Esophagus squamous epithelium (tissue), 4 donors: ENCODE data around the gene FAM9C.

Source experiments
- CTCF ChIP-seq, 6 experiments: fragments of 450-650 bp in 4 of 6; fragments of 200-600 bp in 2 of 6; sonication (generic) in 2 of 6; IDR thresholded peaks; one replicate each; pipeline ENCODE4 v1.5.1; 2016 to 2019; ENCODE audit warnings: antibody characterized with exemption in 6 of 6, mild to moderate bottlenecking in 4 of 6, moderate library complexity in 4 of 6
- POLR2A ChIP-seq, 4 donors: fragments of 450-650 bp; IDR thresholded peaks; one replicate each; pipeline ENCODE4 v1.6.1; 2017; ENCODE audit warnings: antibody characterized with exemption in 4 of 4, mild to moderate bottlenecking in 4 of 4, moderate library complexity in 3 of 4

- no peak for TF ChIP-seq CTCF (IDR thresholded peaks at IDR 0.05)
- no peak for TF ChIP-seq POLR2A (IDR thresholded peaks at IDR 0.05)
These were observed 55.6 kb downstream of the FAM9C start for GRCh38 chrX:12988797-12989196.
